ENCODE measurements around the gene NAPB.

DNA sequence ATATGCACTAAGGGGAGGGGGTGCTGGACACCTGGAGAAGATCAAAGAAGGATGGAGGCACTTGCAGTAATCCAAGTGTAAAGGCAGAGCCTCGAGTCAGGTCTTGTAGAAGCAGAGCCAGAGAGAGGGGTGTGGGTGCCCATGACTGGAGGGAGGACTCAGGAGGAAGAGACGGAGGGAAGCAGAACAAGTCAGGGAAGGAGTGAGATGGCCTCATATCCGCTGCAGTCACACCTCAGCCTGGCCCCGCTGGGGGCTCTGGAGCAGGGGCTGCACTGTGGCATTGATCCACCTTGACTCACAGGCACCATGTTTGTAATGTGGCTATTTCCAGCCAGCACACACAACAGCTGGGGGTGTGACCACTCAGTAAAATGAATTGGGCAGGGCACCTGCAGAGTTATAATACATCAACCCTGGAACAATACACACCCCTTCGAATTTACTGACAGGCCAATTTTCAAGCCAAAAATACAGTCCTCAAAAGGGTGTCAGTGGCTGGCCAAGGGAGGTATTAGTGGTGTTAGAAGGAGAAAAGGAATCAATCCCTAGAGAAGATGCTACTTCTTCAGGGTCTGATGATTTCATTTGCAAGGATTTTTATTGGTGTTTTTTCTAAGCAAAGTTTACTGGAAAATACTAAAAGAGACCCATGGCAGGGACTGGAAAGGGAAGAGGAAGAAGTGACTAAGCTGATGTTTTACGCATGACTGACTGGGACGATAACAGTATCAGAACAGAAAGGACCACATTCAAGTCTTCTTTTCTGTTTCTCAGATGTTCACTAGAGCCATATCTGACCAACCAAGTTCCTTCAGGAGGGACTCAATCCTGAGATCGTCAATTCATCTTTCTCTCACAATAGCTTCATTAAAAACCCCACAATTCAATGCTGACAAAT is 89.6 kb downstream of the NAPB start:
- TF ChIP-seq FOXS1 (CRISPR knock-in tag; IDR thresholded peaks at IDR 0.05) = no peak
- TF ChIP-seq MYC (IDR thresholded peaks at IDR 0.05; ENCODE audit: borderline replicate concordance, low read length) = no peak
- no peak for TF ChIP-seq CTCF (IDR thresholded peaks at IDR 0.05)
- no peak for TF ChIP-seq TFCP2L1 (CRISPR knock-in tag; IDR thresholded peaks at IDR 0.05)
- TF ChIP-seq, protein P1, sequence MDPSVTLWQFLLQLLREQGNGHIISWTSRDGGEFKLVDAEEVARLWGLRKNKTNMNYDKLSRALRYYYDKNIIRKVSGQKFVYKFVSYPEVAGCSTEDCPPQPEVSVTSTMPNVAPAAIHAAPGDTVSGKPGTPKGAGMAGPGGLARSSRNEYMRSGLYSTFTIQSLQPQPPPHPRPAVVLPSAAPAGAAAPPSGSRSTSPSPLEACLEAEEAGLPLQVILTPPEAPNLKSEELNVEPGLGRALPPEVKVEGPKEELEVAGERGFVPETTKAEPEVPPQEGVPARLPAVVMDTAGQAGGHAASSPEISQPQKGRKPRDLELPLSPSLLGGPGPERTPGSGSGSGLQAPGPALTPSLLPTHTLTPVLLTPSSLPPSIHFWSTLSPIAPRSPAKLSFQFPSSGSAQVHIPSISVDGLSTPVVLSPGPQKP (IDR thresholded peaks at IDR 0.05; ENCODE audit: low read depth, low read length) = no peak
- TF ChIP-seq, protein P2, sequence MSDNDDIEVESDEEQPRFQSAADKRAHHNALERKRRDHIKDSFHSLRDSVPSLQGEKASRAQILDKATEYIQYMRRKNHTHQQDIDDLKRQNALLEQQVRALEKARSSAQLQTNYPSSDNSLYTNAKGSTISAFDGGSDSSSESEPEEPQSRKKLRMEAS (IDR thresholded peaks at IDR 0.05) = no peak
- no peak for TF ChIP-seq HOXA7 (CRISPR knock-in tag; IDR thresholded peaks at IDR 0.05)
- TF ChIP-seq, protein P3, sequence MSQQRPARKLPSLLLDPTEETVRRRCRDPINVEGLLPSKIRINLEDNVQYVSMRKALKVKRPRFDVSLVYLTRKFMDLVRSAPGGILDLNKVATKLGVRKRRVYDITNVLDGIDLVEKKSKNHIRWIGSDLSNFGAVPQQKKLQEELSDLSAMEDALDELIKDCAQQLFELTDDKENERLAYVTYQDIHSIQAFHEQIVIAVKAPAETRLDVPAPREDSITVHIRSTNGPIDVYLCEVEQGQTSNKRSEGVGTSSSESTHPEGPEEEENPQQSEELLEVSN (IDR thresholded peaks at IDR 0.05; ENCODE audit: borderline replicate concordance, low read depth) = no peak
- no peak for TF ChIP-seq POLR2A (IDR thresholded peaks at IDR 0.05; ENCODE audit: low read length)
- no peak for TF ChIP-seq ATOH8 (CRISPR knock-in tag; IDR thresholded peaks at IDR 0.05; ENCODE audit: low read depth)
- TF ChIP-seq ZFP36 (IDR thresholded peaks at IDR 0.05; ENCODE audit: borderline replicate concordance, partially characterized antibody) = no peak
- TF ChIP-seq JUNB (IDR thresholded peaks at IDR 0.05) = no peak

Data from A549 (cell line).